Parathyroid adenoma (tissue), 2 donors: ENCODE results near the gene ANKRD63.

Experiments used
- H2AFZ ChIP-seq: fragments of 300-600 bp; sonication (generic); one replicate; pipeline ENCODE4 v1.7.0; 2017; ENCODE audit warnings: antibody characterized with exemption, mild to moderate bottlenecking
- H3K27ac ChIP-seq: fragments of 300-600 bp; sonication (generic); one replicate; pipeline ENCODE4 v1.7.0; 2017
- H3K27me3 ChIP-seq: fragments of 300-600 bp; sonication (generic); one replicate; pipeline ENCODE4 v1.7.0; 2017; ENCODE audit warnings: low read length; ENCODE audit not compliant: control insufficient read depth, insufficient read depth
- H3K36me3 ChIP-seq: fragments of 300-600 bp; sonication (generic); one replicate; pipeline ENCODE4 v1.7.0; 2017; ENCODE audit warnings: low read length; ENCODE audit not compliant: control insufficient read depth, insufficient read depth
- H3K4me1 ChIP-seq: fragments of 300-600 bp; sonication (generic); one replicate; pipeline ENCODE4 v1.7.0; 2017; ENCODE audit warnings: control low read depth
- H3K4me2 ChIP-seq: fragments of 300-600 bp; sonication (generic); one replicate; pipeline ENCODE4 v1.7.0; 2017; ENCODE audit warnings: low read length
- H3K4me3 ChIP-seq: fragments of 300-600 bp; sonication (generic); one replicate; pipeline ENCODE4 v1.7.0; 2017; ENCODE audit warnings: low read depth, low read length
- H3K79me2 ChIP-seq: fragments of 300-600 bp; sonication (generic); one replicate; pipeline ENCODE4 v1.7.0; 2017; ENCODE audit warnings: control low read depth
- H3K9ac ChIP-seq: fragments of 300-600 bp; sonication (generic); one replicate; pipeline ENCODE4 v1.7.0; 2017; ENCODE audit warnings: mild to moderate bottlenecking
- H3K9me3 ChIP-seq: fragments of 300-600 bp; sonication (generic); one replicate; pipeline ENCODE4 v1.7.0; 2017; ENCODE audit warnings: low read length; ENCODE audit not compliant: control insufficient read depth
- CTCF ChIP-seq: fragments of 300-600 bp; sonication (generic); IDR thresholded peaks from one replicate; pipeline ENCODE4 v1.7.0; 2017; ENCODE audit warnings: antibody characterized with exemption, mild to moderate bottlenecking
- donor health status: primary hyperparathyroidism.

Gene ANKRD63

GRCh38 chr15:40310001-40310959 is 27.4 kb upstream of the ANKRD63 start:
- Histone ChIP-seq H3K79me2 (no peaks in the 10 kb centered on the region), H3K4me1 (no peaks in the 10 kb centered on the region), H3K9ac (no peak overlapping the region), H3K9me3 (no peaks in the 10 kb centered on the region), H3K4me2 (no peak overlapping the region), H3K4me3 (no peak overlapping the region), H3K36me3 (no peaks in the 10 kb centered on the region), H3K27ac (no peak overlapping the region), H3K27me3 (no peaks in the 10 kb centered on the region), H2AFZ (no peak overlapping the region)
- peak; percentile 34 for TF ChIP-seq CTCF

GRCh38 chr15:40309344-40309862 is 26.5 kb upstream of the ANKRD63 start:
- Histone ChIP-seq H3K4me1 (no peaks in the 10 kb centered on the region), H3K4me2 (no peak overlapping the region), H3K27me3 (no peaks in the 10 kb centered on the region), H2AFZ (no peak overlapping the region), H3K79me2 (no peaks in the 10 kb centered on the region), H3K36me3 (no peaks in the 10 kb centered on the region), H3K27ac (no peak overlapping the region), H3K4me3 (no peak overlapping the region), H3K9me3 (no peaks in the 10 kb centered on the region), H3K9ac (no peak overlapping the region)
- TF ChIP-seq CTCF = no peak

GRCh38 chr15:40307421-40308211 is 24.8 kb upstream of the ANKRD63 start, which contains the start of gene PLCB2:
Gene PLCB2, minus strand, starts transcription at chr15:40307935. Its CDS starts 263 bp downstream, at chr15:40307672.
- H3K4me3 ChIP-seq = peak within 1 kb of the TSS; percentile 11
- TF ChIP-seq CTCF = no peak
- H3K9ac ChIP-seq = no peak within 1 kb of the TSS

GRCh38 chr15:40306908-40307307 is 24.0 kb upstream of the ANKRD63 start:
- peak overlapping the region; percentile 11 for H3K4me3 ChIP-seq
- no peaks in the 10 kb centered on the region for H3K79me2 ChIP-seq
- no peak overlapping the region for H3K4me2 ChIP-seq
- H3K9me3 ChIP-seq = no peaks in the 10 kb centered on the region
- no peaks in the 10 kb centered on the region for H3K4me1 ChIP-seq
- no peak overlapping the region for H3K9ac ChIP-seq
- H3K27me3 ChIP-seq = no peaks in the 10 kb centered on the region
- H3K36me3 ChIP-seq = no peaks in the 10 kb centered on the region
- no peak overlapping the region for H2AFZ ChIP-seq
- no peak for TF ChIP-seq CTCF
- no peak overlapping the region for H3K27ac ChIP-seq

More at GRCh38 chr15:40307421-40308211, 24.8 kb upstream of the ANKRD63 start, which contains the start of gene PLCB2:
- Histone ChIP-seq H3K4me1 (no peaks in the 10 kb centered on the region), H3K27ac (no peak within 1 kb of the TSS), H3K9me3 (no peaks in the 10 kb centered on the region), H2AFZ (no peak within 1 kb of the TSS), H3K27me3 (no peaks in the 10 kb centered on the region), H3K79me2 (no peaks in the 10 kb centered on the region), H3K4me2 (no peak within 1 kb of the TSS), H3K36me3 (no peaks in the 10 kb centered on the region)
